ENCODE data around the gene PHLPP1. TPM values are rescaled to one million over a fixed set of nuclear protein-coding genes. Genes with fewer than 3 reads are reported as not detected.

The PHLPP1 gene
- total and polyA plus RNA-seq, 8 donors, result 2.9 to 14.7 (median 8.3) TPM

GRCh38 chr18:62755454-62755853 lies 40.1 kb downstream of the PHLPP1 start:
- peaks cover 0 to 58% (median 53%) of the 10 kb centered on the region in 3 donors for H3K4me1 ChIP-seq
- no peak for ATAC-seq
- H3K4me3 ChIP-seq, result no peak overlapping the region
- no peak for TF ChIP-seq CTCF (IDR thresholded peaks at IDR 0.05)
- no peaks in the 10 kb centered on the region for H3K36me3 ChIP-seq
- H3K9me3 ChIP-seq, result no peaks in the 10 kb centered on the region
- intact Hi-C loops (cut with DNase I), result no loop called here
- H3K27me3 ChIP-seq, result no peaks in the 10 kb centered on the region
- no peak for DNase-seq
- no peak for FAIRE-seq
- no peak overlapping the region for H3K27ac ChIP-seq
- 95 to 98% methylated on average over 1 of the region's 1 CpG for WGBS, 2 donors

GRCh38 chr18:62755946-62756345 lies 40.6 kb downstream of the PHLPP1 start:
- WGBS, 2 donors, result 96 to 98% methylated on average over 2 of the region's 2 CpGs
- Histone ChIP-seq H3K4me3 (no peak overlapping the region), H3K27ac (peak overlapping the region in 1 of 4 donors; percentile 77), H3K27me3 (no peaks in the 10 kb centered on the region), H3K4me1 (peaks cover 0 to 53% (median 49%) of the 10 kb centered on the region in 3 donors), H3K9me3 (no peaks in the 10 kb centered on the region), H3K36me3 (no peaks in the 10 kb centered on the region)
- ATAC-seq (no peak), DNase-seq (no peak), FAIRE-seq (no peak)
- TF ChIP-seq CTCF (IDR thresholded peaks at IDR 0.05), result no peak
- intact Hi-C loops (cut with DNase I), result no loop called here

DNA sequence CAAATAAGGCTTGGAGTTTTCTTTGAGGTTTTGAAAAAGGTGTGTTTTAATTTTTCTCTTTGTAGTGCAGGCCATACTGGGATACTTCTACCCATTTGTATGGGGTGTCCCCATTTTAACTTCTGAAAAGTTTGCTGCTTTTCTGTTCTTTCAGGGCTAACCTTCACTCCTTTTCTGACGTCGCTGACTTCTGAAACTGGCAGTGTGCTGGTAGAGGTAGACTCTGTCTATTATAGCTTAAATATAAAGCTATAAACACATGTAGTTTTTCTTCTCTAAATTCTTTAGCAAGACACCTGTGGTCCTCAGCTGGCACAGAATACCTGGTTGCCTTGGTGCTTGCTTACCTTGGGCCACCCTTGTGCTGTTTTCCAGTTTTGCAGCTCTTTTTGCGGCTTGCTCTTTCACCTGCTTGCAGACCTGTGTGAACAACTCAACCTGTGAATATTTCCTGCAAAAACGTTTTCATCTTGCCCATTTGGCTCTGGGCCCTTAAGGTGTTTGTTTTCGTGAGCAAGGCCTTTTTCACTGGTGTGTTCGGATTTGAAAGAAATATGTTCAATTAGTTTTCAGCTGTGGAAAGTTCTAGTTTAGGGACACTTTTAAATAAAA lies 42.2 kb downstream of the PHLPP1 start:
- WGBS, 2 donors, result 16 to 18% methylated on average over 6 of the region's 6 CpGs
- intact Hi-C loops (cut with DNase I), result no loop called here
- no peak for TF ChIP-seq CTCF (IDR thresholded peaks at IDR 0.05)
- H3K4me1 ChIP-seq, result peaks cover 0 to 38% (median 33%) of the 10 kb centered on the region in 3 donors
- DNase-seq (peak in 4 of 6 donors; percentile 31 to 78 (median 64)), ATAC-seq (peak; percentile 79 to 91 (median 88)), FAIRE-seq (no peak)
- no peaks in the 10 kb centered on the region for H3K9me3 ChIP-seq
- H3K27me3 ChIP-seq, result no peaks in the 10 kb centered on the region
- peak overlapping the region in 1 of 4 donors; percentile 12 for H3K4me3 ChIP-seq
- no peaks in the 10 kb centered on the region for H3K36me3 ChIP-seq
- H3K27ac ChIP-seq, result peak overlapping the region; percentile 49 to 77 (median 60)

- WGBS, 2 donors, result 27 to 31% methylated on average over 3 of the region's 3 CpGs
- intact Hi-C loops (cut with DNase I), result no loop called here
Observed at GRCh38 chr18:62758591-62758990, 43.2 kb downstream of the PHLPP1 start.

More at GRCh38 chr18:62758591-62758990, 43.2 kb downstream of the PHLPP1 start:
- FAIRE-seq (no peak), DNase-seq (no peak), ATAC-seq (peak in 1 of 4 donors; percentile 8)
- Histone ChIP-seq H3K4me1 (peaks cover 0 to 28% (median 28%) of the 10 kb centered on the region in 3 donors), H3K9me3 (no peaks in the 10 kb centered on the region), H3K27me3 (no peaks in the 10 kb centered on the region), H3K36me3 (no peaks in the 10 kb centered on the region), H3K4me3 (no peak overlapping the region), H3K27ac (peak overlapping the region in 2 of 4 donors; percentile 71 to 77)
- TF ChIP-seq CTCF (IDR thresholded peaks at IDR 0.05), result no peak
